Activated CD4-positive, alpha-beta T cell treated with anti-CD3 and anti-CD28 coated beads, Interleukin-2, amount 10 ng/mL, durations not matched to agents 24 days and 14 days (primary cell): ENCODE data around the gene FAS. TPM values are rescaled to one million over a fixed set of nuclear protein-coding genes. Genes with fewer than 3 reads are reported as not detected.

Source experiments
- DNase-seq: peaks from one replicate; pipeline ENCODE4 v3.0.0; 2022
- H3K27ac Mint-ChIP-seq: one replicate; pipeline ENCODE4 v1.8.0; 2022; ENCODE audit warnings: mild to moderate bottlenecking, mixed read lengths
- H3K27me3 Mint-ChIP-seq: one replicate; pipeline ENCODE4 v1.8.0; 2022; ENCODE audit warnings: mixed read lengths
- H3K36me3 Mint-ChIP-seq: one replicate; pipeline ENCODE4 v1.8.0; 2022; ENCODE audit warnings: low read depth, mild to moderate bottlenecking, mixed read lengths
- H3K4me1 Mint-ChIP-seq: one replicate; pipeline ENCODE4 v1.8.0; 2021; ENCODE audit warnings: mixed read lengths
- H3K4me3 Mint-ChIP-seq: one replicate; pipeline ENCODE4 v1.8.0; 2022; ENCODE audit warnings: mild to moderate bottlenecking, moderate library complexity, mixed read lengths
- H3K9me3 Mint-ChIP-seq: one replicate; pipeline ENCODE4 v1.8.0; 2021; ENCODE audit warnings: mixed read lengths
- intact Hi-C: fragments of 100-400 bp; cut with micrococcal nuclease; formaldehyde crosslinking; loops from one replicate; pipeline ENCODE4 v1.15.1; 2023
- total RNA-seq: library from RNA; stranded (reverse); gene quantifications from 2 replicates; pipeline ENCODE4 v1.2.3, GENCODE V29; 2022

The FAS gene
- total RNA-seq, 1 donor from 2014 or later: 31.1 TPM

GRCh38 chr10:88979603-88980002 lies 11.0 kb upstream of the FAS start:
- Mint-ChIP-seq H3K4me1 (peaks cover 27% of the 10 kb centered on the region), H3K27me3 (no peaks in the 10 kb centered on the region), H3K36me3 (peaks cover 7% of the 10 kb centered on the region), H3K9me3 (no peaks in the 10 kb centered on the region), H3K27ac (no peak overlapping the region), H3K4me3 (no peak overlapping the region)
- intact Hi-C loops: no loop called here
- DNase-seq: no peak

- intact Hi-C loops: no loop called here
- DNase-seq: peak; percentile 45
Measured at GRCh38 chr10:88980247-88980646, 10.4 kb upstream of the FAS start.

GRCh38 chr10:88980800-88981199 lies 9.8 kb upstream of the FAS start:
- H3K27ac Mint-ChIP-seq: no peak overlapping the region
- peaks cover 7% of the 10 kb centered on the region for H3K36me3 Mint-ChIP-seq
- H3K4me1 Mint-ChIP-seq: peaks cover 22% of the 10 kb centered on the region
- no peaks in the 10 kb centered on the region for H3K27me3 Mint-ChIP-seq
- no peak for DNase-seq
- no peak overlapping the region for H3K4me3 Mint-ChIP-seq
- intact Hi-C loops: no loop called here
- no peaks in the 10 kb centered on the region for H3K9me3 Mint-ChIP-seq

More at GRCh38 chr10:88980247-88980646, 10.4 kb upstream of the FAS start:
- H3K9me3 Mint-ChIP-seq: no peaks in the 10 kb centered on the region
- no peaks in the 10 kb centered on the region for H3K27me3 Mint-ChIP-seq
- no peak overlapping the region for H3K4me3 Mint-ChIP-seq
- H3K36me3 Mint-ChIP-seq: peaks cover 7% of the 10 kb centered on the region
- no peak overlapping the region for H3K27ac Mint-ChIP-seq
- H3K4me1 Mint-ChIP-seq: peaks cover 23% of the 10 kb centered on the region

GRCh38 chr10:88981435-88981834 lies 9.2 kb upstream of the FAS start:
- peaks cover 9% of the 10 kb centered on the region for H3K36me3 Mint-ChIP-seq
- peaks cover 2% of the 10 kb centered on the region for H3K9me3 Mint-ChIP-seq
- no peaks in the 10 kb centered on the region for H3K27me3 Mint-ChIP-seq
- peaks cover 24% of the 10 kb centered on the region for H3K4me1 Mint-ChIP-seq
- DNase-seq: no peak
- H3K4me3 Mint-ChIP-seq: no peak overlapping the region
- intact Hi-C loops: no loop called here
- no peak overlapping the region for H3K27ac Mint-ChIP-seq

GRCh38 chr10:88982366-88982765 lies 8.2 kb upstream of the FAS start:
- intact Hi-C loops: no loop called here
- Mint-ChIP-seq H3K36me3 (peaks cover 11% of the 10 kb centered on the region), H3K27me3 (no peaks in the 10 kb centered on the region), H3K27ac (no peak overlapping the region), H3K9me3 (peaks cover 4% of the 10 kb centered on the region), H3K4me1 (peaks cover 28% of the 10 kb centered on the region), H3K4me3 (no peak overlapping the region)
- no peak for DNase-seq

- Mint-ChIP-seq H3K9me3 (peaks cover 4% of the 10 kb centered on the region), H3K4me3 (no peak overlapping the region), H3K36me3 (peaks cover 14% of the 10 kb centered on the region), H3K27ac (no peak overlapping the region), H3K4me1 (peaks cover 35% of the 10 kb centered on the region), H3K27me3 (no peaks in the 10 kb centered on the region)
- intact Hi-C loops: no loop called here
- DNase-seq: no peak
Measured at GRCh38 chr10:88983206-88983605, 7.4 kb upstream of the FAS start.

GRCh38 chr10:88983939-88984338 lies 6.7 kb upstream of the FAS start:
- intact Hi-C loops: no loop called here
- H3K36me3 Mint-ChIP-seq: peaks cover 13% of the 10 kb centered on the region
- peaks cover 37% of the 10 kb centered on the region for H3K4me1 Mint-ChIP-seq
- no peak overlapping the region for H3K27ac Mint-ChIP-seq
- no peak for DNase-seq
- no peak overlapping the region for H3K4me3 Mint-ChIP-seq
- no peaks in the 10 kb centered on the region for H3K27me3 Mint-ChIP-seq
- H3K9me3 Mint-ChIP-seq: peaks cover 4% of the 10 kb centered on the region

- H3K27ac Mint-ChIP-seq: no peak overlapping the region
- H3K36me3 Mint-ChIP-seq: peaks cover 13% of the 10 kb centered on the region
- intact Hi-C loops: no loop called here
Measured at GRCh38 chr10:88984525-88984924, 6.1 kb upstream of the FAS start.

GRCh38 chr10:88986549-88987242 lies 3.9 kb upstream of the FAS start:
- intact Hi-C loops: loop anchor here (1.0 kb wide), 1 partner anchor 17 kb away; no protein-coding TSS in a partner anchor
- peaks cover 13% of the 10 kb centered on the region for H3K36me3 Mint-ChIP-seq
- peak overlapping the region; percentile 37 for H3K4me3 Mint-ChIP-seq
- peak overlapping the region; percentile 22 for H3K27ac Mint-ChIP-seq
- H3K27me3 Mint-ChIP-seq: no peaks in the 10 kb centered on the region
- H3K4me1 Mint-ChIP-seq: peaks cover 51% of the 10 kb centered on the region
- no peak for DNase-seq
- H3K9me3 Mint-ChIP-seq: peaks cover 4% of the 10 kb centered on the region

More at GRCh38 chr10:88984525-88984924, 6.1 kb upstream of the FAS start:
- peak; percentile 54 for DNase-seq
- H3K27me3 Mint-ChIP-seq: no peaks in the 10 kb centered on the region
- peaks cover 41% of the 10 kb centered on the region for H3K4me1 Mint-ChIP-seq
- H3K9me3 Mint-ChIP-seq: peaks cover 4% of the 10 kb centered on the region
- H3K4me3 Mint-ChIP-seq: no peak overlapping the region

- intact Hi-C loops: loop anchor here (1.0 kb wide), 1 partner anchor 16 kb away; no protein-coding TSS in a partner anchor
- no peaks in the 10 kb centered on the region for H3K27me3 Mint-ChIP-seq
- H3K9me3 Mint-ChIP-seq: peaks cover 4% of the 10 kb centered on the region
- peak overlapping the region; percentile 72 for H3K27ac Mint-ChIP-seq
- peaks cover 10% of the 10 kb centered on the region for H3K36me3 Mint-ChIP-seq
- peaks cover 57% of the 10 kb centered on the region for H3K4me1 Mint-ChIP-seq
- peak; percentile 84 for DNase-seq
- peak overlapping the region; percentile 32 for H3K4me3 Mint-ChIP-seq
Measured at GRCh38 chr10:88987243-88987725, 3.3 kb upstream of the FAS start.

- H3K4me1 Mint-ChIP-seq: peaks cover 60% of the 10 kb centered on the region
- intact Hi-C loops: loop anchor here (1.0 to 2.0 kb wide), 2 partner anchors 15 to 27 kb away; no protein-coding TSS in a partner anchor
- peaks cover 4% of the 10 kb centered on the region for H3K9me3 Mint-ChIP-seq
- no peaks in the 10 kb centered on the region for H3K27me3 Mint-ChIP-seq
- DNase-seq: no peak
- peaks cover 12% of the 10 kb centered on the region for H3K36me3 Mint-ChIP-seq
- H3K4me3 Mint-ChIP-seq: no peak overlapping the region
- H3K27ac Mint-ChIP-seq: no peak overlapping the region
Measured at GRCh38 chr10:88987840-88988239, 2.8 kb upstream of the FAS start.

- peaks cover 13% of the 10 kb centered on the region for H3K36me3 Mint-ChIP-seq
Measured at GRCh38 chr10:88989423-88989822, 1.2 kb upstream of the FAS start.

GRCh38 chr10:88989824-88990383 lies 694 bp upstream of the FAS start:
- no peak for DNase-seq
- H3K27ac Mint-ChIP-seq: peak overlapping the region; percentile 97
- peaks cover 11% of the 10 kb centered on the region for H3K36me3 Mint-ChIP-seq
- H3K27me3 Mint-ChIP-seq: no peaks in the 10 kb centered on the region
- peaks cover 57% of the 10 kb centered on the region for H3K4me1 Mint-ChIP-seq
- intact Hi-C loops: loop anchor here (1.0 to 5.0 kb wide), 7 partner anchors 15 to 198 kb away; no protein-coding TSS in a partner anchor
- H3K4me3 Mint-ChIP-seq: peak overlapping the region; percentile 96
- peaks cover 4% of the 10 kb centered on the region for H3K9me3 Mint-ChIP-seq

More at GRCh38 chr10:88989423-88989822, 1.2 kb upstream of the FAS start:
- Mint-ChIP-seq H3K9me3 (peaks cover 4% of the 10 kb centered on the region), H3K4me1 (peaks cover 60% of the 10 kb centered on the region), H3K27me3 (no peaks in the 10 kb centered on the region), H3K27ac (peak overlapping the region; percentile 31), H3K4me3 (peak overlapping the region; percentile 96)
- intact Hi-C loops: loop anchor here (2.0 kb wide), 1 partner anchor 29 kb away; no protein-coding TSS in a partner anchor
- no peak for DNase-seq
